ENCODE measurements around the gene GAS7. TPM values are rescaled to one million over a fixed set of nuclear protein-coding genes. Genes with fewer than 3 reads are reported as not detected.

Gene GAS7
- total RNA-seq, 3 donors from 2014 or later (not counting 1 experiment from before 2014, with no cell fraction given), result 70.7 to 89.1 (median 84.8) TPM

GRCh38 chr17:10052106-10052813 lies 146.1 kb downstream of the GAS7 start:
- H3K36me3 Mint-ChIP-seq, result no peaks in the 10 kb centered on the region
- H3K9me3 ChIP-seq (ENCODE audit: control insufficient read depth, insufficient read depth, low read length), result no peaks in the 10 kb centered on the region
- H3K4me3 ChIP-seq (ENCODE audit: low read length), result no peak overlapping the region
- no peak overlapping the region for H3K27ac ChIP-seq (ENCODE audit: low read length)
- H3K4me3 Mint-ChIP-seq, result peak overlapping the region; percentile 6
- no peak for DNase-seq
- intact Hi-C loops (cut with micrococcal nuclease), result no loop called here
- peaks cover 58 to 67% of the 10 kb centered on the region in 2 donors for H3K4me1 Mint-ChIP-seq
- no peaks in the 10 kb centered on the region for H3K27me3 Mint-ChIP-seq (ENCODE audit: low read depth in 2 of 2)
- TF ChIP-seq CTCF (IDR thresholded peaks at IDR 0.05), result no peak
- peak in 2 of 3 donors; percentile 24 to 58 for ATAC-seq
- H3K36me3 ChIP-seq (ENCODE audit: control insufficient read depth, insufficient read depth, low read length), result no peaks in the 10 kb centered on the region
- 78% methylated on average over 15 of the region's 15 CpGs for WGBS (ENCODE audit: insufficient coverage)
- H3K27me3 ChIP-seq (ENCODE audit: control insufficient read depth, insufficient read depth, low read length), result no peaks in the 10 kb centered on the region
- H3K4me1 ChIP-seq (ENCODE audit: control insufficient read depth, insufficient read depth, low read length), result peaks cover 43% of the 10 kb centered on the region
- peak overlapping the region; percentile 83 to 86 for H3K27ac Mint-ChIP-seq
- no peaks in the 10 kb centered on the region for H3K9me3 Mint-ChIP-seq

GRCh38 chr17:10051112-10051511 lies 147.3 kb downstream of the GAS7 start:
- peaks cover 53% of the 10 kb centered on the region for H3K4me1 ChIP-seq (ENCODE audit: control insufficient read depth, insufficient read depth, low read length)
- H3K27me3 ChIP-seq (ENCODE audit: control insufficient read depth, insufficient read depth, low read length), result no peaks in the 10 kb centered on the region
- no peak for TF ChIP-seq CTCF (IDR thresholded peaks at IDR 0.05)
- H3K27me3 Mint-ChIP-seq (ENCODE audit: low read depth in 2 of 2), result no peaks in the 10 kb centered on the region
- ATAC-seq (peak in 1 of 3 donors; percentile 31), DNase-seq (peak in 1 of 2 donors; percentile 19)
- H3K4me1 Mint-ChIP-seq, result peaks cover 70 to 79% of the 10 kb centered on the region in 2 donors
- H3K9me3 Mint-ChIP-seq, result no peaks in the 10 kb centered on the region
- peak overlapping the region; percentile 74 for H3K4me3 Mint-ChIP-seq
- no peaks in the 10 kb centered on the region for H3K36me3 ChIP-seq (ENCODE audit: control insufficient read depth, insufficient read depth, low read length)
- no peak overlapping the region for H3K4me3 ChIP-seq (ENCODE audit: low read length)
- no peaks in the 10 kb centered on the region for H3K36me3 Mint-ChIP-seq
- intact Hi-C loops (cut with micrococcal nuclease), result no loop called here
- 82% methylated on average over 8 of the region's 8 CpGs for WGBS (ENCODE audit: insufficient coverage)
- peak overlapping the region; percentile 46 for H3K27ac ChIP-seq (ENCODE audit: low read length)
- peak overlapping the region; percentile 83 to 86 for H3K27ac Mint-ChIP-seq
- no peaks in the 10 kb centered on the region for H3K9me3 ChIP-seq (ENCODE audit: control insufficient read depth, insufficient read depth, low read length)

GRCh38 chr17:10050597-10051101 lies 147.8 kb downstream of the GAS7 start:
- Mint-ChIP-seq H3K4me3 (peak overlapping the region; percentile 74), H3K27me3 (ENCODE audit: low read depth in 2 of 2) (no peaks in the 10 kb centered on the region), H3K36me3 (no peaks in the 10 kb centered on the region), H3K4me1 (peaks cover 71 to 80% of the 10 kb centered on the region in 2 donors), H3K9me3 (no peaks in the 10 kb centered on the region), H3K27ac (peak overlapping the region; percentile 83 to 86)
- Histone ChIP-seq H3K4me1 (ENCODE audit: control insufficient read depth, insufficient read depth, low read length) (peaks cover 56% of the 10 kb centered on the region), H3K27me3 (ENCODE audit: control insufficient read depth, insufficient read depth, low read length) (no peaks in the 10 kb centered on the region), H3K36me3 (ENCODE audit: control insufficient read depth, insufficient read depth, low read length) (no peaks in the 10 kb centered on the region), H3K9me3 (ENCODE audit: control insufficient read depth, insufficient read depth, low read length) (no peaks in the 10 kb centered on the region), H3K4me3 (ENCODE audit: low read length) (no peak overlapping the region), H3K27ac (ENCODE audit: low read length) (peak overlapping the region; percentile 46)
- TF ChIP-seq CTCF (IDR thresholded peaks at IDR 0.05), result no peak
- intact Hi-C loops (cut with micrococcal nuclease), result no loop called here
- 13% methylated on average over 3 of the region's 3 CpGs for WGBS (ENCODE audit: insufficient coverage)
- DNase-seq (peak in 1 of 2 donors; percentile 32), ATAC-seq (peak; percentile 37 to 69 (median 39))

Data from natural killer cell (primary cell).